Measurements from ENCODE around the gene OR9Q1.

- no peak for TF ChIP-seq CREB1 (IDR thresholded peaks at IDR 0.05)
- no peak for TF ChIP-seq CTCF (IDR thresholded peaks at IDR 0.05; ENCODE audit: control extremely low read depth in 1 of 3, insufficient read depth in 1 of 3, low read depth in 1 of 3, low read length in 3 of 3)
- TF ChIP-seq TCF12 (IDR thresholded peaks at IDR 0.05; ENCODE audit: low read depth, low read length), result no peak
These were observed 62.8 kb downstream of the OR9Q1 start for GRCh38 chr11:58086528-58086927.
